KG1 (cell line): ENCODE measurements around the gene LRP8.

Experiments used
- DNase-seq: peaks from one replicate; lab custom pipeline; 2025; lab: John Stamatoyannopoulos, UW

LRP8 gene

DNA sequence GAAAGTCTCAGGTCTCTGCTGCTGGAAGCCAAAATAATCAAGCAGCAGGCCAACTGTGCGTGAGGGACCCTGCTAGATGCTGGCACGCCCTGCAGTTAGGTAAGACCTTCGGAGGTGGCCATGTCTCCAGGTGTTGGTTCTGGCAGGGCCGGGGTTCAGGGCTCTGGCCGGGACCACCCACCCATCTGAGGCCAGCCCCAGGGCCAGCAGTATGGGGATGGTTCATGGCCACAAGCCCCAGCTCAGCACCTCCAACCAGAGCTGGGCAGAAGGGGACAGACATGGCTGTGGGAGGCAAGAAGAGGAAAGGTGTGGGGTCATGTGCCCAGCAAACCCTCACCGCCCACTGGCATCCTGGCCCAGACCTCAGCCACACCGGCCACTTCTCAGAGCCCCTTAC, 23.3 kb downstream of the LRP8 start:
- no peak for DNase-seq

- DNase-seq: no peak
Observed at GRCh38 chr1:53303726-53304515, 23.9 kb downstream of the LRP8 start.

- no peak for DNase-seq
Observed at GRCh38 chr1:53303243-53303642, 24.6 kb downstream of the LRP8 start.

DNA sequence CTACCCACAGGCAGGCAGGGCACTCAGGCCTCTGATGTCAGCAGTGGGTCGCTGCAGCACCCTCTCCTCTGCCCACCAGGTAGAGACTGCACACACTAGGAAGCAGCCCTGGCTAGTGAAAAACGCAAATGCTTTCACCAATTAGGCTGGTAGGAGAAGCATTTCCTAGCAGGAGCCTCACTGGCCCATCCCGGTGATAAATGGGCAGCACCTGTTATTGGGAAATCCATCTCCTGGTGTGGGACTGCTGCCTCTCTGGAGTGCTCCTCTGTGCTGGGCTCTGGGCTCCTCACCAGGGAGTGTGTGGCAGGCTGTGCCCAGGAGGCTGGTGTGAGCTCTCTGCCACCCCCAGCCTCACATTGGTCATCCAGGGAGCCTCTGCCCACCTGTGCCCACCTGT, 28.6 kb downstream of the LRP8 start:
- DNase-seq: no peak

- no peak for DNase-seq
Observed at GRCh38 chr1:53298045-53298637, 29.7 kb downstream of the LRP8 start.

DNA sequence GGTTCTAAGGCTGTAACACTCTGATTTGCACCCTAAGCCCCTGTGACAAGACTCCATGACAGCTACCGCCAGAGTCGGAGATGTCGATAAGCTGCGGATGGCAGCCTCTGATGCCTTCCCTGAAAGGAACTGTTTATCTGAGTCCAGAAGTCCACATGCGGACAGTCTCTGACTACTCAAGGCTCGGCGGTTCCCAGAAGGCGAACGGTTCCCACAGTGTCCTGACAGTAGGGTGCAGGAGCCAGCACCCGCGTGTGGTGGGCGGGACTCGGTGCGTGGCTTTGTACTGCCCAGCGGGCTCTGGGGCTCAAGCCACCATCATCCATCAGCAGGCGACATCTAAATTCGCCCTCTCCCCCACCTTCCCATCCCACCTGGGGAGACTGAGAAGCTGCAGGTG, 30.7 kb downstream of the LRP8 start:
- no peak for DNase-seq

DNA sequence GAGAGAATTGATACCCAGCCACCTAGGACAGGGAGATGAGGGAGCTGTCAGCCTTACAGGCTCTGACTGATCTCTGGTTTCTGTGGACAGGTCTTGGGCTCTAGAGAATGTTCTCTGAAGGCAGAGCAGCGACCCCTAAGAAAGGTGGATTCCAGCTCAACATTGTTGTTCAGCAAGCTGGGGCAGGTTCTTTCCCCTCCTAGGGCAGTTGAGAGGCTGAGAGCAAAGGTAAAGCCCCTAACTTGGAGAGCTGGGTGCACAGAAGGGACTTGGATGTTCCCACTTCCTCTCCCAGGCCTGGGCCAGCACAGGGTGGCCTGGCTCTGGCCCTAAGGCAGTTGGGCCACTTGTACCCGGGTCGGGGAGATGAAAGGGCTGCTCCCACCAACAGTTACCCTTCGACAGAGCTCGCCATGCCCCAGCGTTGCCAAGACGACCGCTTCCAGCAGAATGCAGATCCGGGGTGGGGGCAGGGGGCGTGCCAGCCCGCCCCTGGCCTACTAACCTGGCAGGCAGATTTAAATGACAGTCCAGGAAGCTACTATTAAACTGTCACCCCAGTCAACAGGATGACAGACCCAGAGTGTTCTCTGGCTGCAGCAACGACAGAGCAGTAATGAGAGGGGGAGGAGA, 31.6 kb downstream of the LRP8 start:
- no peak for DNase-seq

- DNase-seq: no peak
Observed at GRCh38 chr1:53295726-53296116, 32.1 kb downstream of the LRP8 start.

GRCh38 chr1:53295295-53295694, 32.6 kb downstream of the LRP8 start:
- DNase-seq: no peak

- DNase-seq: no peak
Observed at GRCh38 chr1:53294567-53294966, 33.3 kb downstream of the LRP8 start.

- DNase-seq: no peak
Observed at GRCh38 chr1:53294061-53294460, 33.8 kb downstream of the LRP8 start.

DNA sequence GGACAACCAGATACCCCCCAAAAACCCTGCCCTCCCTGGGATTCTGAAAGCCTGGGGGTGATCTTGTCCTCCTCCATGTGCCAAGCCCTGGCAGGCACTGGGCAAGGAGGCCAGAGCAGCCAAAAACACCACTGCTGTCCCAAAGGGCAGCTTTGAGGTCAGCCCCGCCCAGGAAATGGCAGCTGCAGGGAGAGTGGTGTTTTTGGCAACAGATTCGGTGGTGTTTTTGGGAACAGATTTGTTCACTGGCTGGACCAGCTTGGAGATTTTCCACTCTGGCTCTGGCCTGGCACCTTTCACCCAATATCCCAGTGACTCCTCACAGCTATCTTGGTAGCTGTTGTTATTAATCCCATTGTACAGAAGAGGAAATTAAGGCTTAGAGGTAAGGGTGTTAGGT, 34.7 kb downstream of the LRP8 start:
- no peak for DNase-seq

GRCh38 chr1:53292690-53293089, 35.2 kb downstream of the LRP8 start:
- no peak for DNase-seq

DNA sequence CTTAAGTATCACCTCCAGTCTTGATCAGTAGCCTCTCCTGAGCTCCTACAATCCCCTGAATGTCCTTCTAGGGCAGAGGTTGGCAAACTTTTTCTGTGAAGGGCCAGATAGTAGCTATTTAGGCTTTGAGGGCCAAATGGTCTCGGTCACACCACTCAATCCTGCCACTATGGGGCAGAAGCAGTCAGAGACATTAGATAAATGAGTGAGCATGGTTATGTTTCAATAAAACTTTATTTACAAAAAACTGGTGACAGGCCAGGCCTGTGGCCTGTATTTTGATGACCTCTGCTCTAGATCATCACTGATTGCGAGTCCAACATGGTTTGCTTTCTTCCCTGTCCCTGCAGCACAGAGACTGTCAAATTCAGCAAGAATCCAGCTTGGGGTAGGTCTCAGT, 36.3 kb downstream of the LRP8 start:
- no peak for DNase-seq

- DNase-seq: no peak
Observed at GRCh38 chr1:53288790-53289429, 39.0 kb downstream of the LRP8 start.

DNA sequence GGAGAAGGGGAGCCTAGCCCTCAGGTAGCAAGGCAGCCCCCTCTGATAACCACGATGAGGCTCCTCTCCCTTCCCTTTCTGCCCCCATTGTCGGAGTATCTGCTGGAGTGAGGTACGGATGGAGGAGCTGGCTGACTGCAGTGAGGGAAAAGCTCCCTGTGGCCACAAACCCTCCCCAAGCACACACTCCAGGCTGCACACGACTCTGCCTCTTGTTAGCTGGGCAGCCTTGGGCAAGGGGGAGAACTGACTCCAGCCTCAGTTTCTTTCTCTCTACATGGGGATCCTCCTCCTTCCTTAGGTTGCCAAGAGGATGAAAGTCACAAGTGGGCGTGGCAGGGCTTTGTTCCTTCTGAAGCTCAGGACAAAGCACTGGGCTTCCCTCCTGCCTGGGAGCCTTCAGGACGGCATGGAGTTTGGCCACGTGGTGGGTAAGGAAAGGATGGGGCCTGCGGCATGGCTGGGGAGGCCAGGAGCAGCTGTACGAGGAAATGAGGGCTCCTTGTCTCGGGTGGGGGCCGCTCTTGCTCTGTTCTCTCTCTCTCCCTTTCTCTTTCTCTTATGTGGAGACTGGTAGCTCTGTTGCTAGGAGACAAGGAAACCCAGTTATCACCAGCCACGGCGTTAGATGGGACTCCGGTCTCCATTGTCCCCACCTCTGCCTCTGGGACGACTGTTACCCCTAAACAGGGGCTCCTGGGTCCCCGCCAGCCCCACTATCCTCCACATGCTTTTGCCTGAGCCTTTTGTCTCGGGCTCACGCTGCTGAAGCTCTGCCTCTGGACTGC, 39.7 kb downstream of the LRP8 start:
- no peak for DNase-seq

DNA sequence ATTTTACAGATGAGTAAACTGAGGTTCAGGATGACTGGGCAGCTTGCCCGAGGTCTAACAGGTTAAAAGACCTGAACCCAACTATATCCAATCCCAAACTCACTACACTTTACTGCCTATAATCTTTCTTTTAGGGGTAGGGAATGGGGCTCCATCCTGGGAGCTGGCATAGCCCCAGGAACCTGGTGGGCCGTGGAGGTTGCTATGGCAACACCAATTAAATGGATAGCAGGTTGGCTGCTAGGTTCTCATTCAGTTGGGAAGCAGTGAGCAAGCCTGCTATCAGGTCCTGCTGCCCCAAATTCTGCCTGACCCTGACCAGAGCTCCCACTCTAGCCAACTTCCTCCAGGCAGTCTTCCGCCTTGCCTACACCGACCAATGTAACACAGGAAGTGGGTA, 40.9 kb downstream of the LRP8 start:
- DNase-seq: no peak

GRCh38 chr1:53285969-53286760, 41.7 kb downstream of the LRP8 start:
- DNase-seq: no peak

DNA sequence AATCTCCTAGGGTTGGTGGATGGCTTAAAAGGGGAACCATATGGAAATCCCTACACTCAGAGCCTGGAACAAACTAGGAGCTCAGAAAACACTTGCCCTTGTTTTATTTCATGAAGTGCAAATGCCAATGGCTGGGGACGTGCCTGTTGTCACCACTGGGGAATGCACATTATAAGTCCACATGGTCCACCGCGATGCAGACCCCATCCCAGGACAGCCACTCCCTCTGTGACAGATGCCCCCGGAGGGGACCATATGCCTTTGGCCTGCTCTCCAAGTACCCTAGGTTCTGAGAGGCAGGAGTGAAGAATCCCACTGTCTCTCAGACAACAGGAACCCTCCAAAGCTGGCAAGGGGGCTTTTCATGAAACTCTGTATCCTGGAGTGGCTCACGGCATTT, 42.3 kb downstream of the LRP8 start:
- no peak for DNase-seq

GRCh38 chr1:53284224-53285020, 43.4 kb downstream of the LRP8 start:
- DNase-seq: no peak
